ENCODE data around the gene SWT1. TPM values are rescaled to one million over a fixed set of nuclear protein-coding genes. Genes with fewer than 3 reads are reported as not detected.

SWT1 gene
- total RNA-seq, 1 experiment from 2014 or later, result 3.6 TPM

DNA sequence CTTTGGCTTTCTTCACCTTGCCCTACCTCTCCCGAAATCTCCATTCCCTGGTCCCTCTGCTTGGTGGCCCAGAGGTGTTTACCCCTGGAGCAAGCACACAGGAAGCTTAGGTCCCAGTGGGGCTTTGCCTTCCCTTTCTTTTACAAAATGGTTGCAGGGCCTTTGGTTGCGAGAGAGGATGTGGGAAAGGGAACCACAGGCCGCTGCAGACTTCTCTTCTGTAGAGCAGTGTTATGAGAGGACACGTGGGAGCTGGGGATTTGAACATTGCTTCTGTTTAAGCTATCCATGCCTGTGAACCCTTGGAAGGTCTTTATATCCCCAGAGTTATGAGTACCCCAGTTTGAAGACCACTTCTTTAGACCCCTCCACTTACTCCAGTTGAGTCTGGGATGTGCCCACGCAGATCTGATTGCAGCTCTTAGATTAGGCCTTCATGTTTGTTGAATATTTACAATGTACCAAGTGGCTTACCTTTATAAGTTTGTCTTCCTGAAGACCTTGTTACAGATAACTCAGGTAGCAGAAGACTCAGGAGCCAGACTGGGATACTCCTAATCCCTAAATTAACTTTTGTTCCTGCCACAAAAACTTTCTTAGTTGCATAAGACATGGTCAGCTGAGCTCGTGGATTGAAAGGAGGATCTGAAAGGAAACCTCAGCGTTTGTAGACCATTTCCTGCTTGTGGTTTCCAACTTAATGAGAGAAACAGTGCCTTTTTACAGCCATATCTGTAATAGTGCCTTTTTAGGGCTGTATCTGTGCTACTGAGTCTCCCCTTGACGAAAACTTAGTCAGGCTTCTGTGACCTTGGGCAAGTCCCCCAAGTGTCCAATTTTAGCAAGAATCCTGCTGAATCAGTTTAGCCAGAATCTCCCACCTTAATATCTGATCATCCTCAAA, 182.0 kb downstream of the SWT1 start:
- DNase-seq, result no peak
- H2AFZ ChIP-seq, result no peak overlapping the region
- ChIA-PET CTCF (no interaction called here), POLR2A (ENCODE audit: unreplicated experiment) (no interaction called here)
- no peak overlapping the region for H3K4me2 ChIP-seq
- H3K4me1 ChIP-seq (replicated peaks; ENCODE audit: insufficient read depth), result no peaks in the 10 kb centered on the region
- TF ChIP-seq EZH2 (IDR thresholded peaks at IDR 0.05; ENCODE audit: low read depth), result no peak
- TF ChIP-seq, protein P1, sequence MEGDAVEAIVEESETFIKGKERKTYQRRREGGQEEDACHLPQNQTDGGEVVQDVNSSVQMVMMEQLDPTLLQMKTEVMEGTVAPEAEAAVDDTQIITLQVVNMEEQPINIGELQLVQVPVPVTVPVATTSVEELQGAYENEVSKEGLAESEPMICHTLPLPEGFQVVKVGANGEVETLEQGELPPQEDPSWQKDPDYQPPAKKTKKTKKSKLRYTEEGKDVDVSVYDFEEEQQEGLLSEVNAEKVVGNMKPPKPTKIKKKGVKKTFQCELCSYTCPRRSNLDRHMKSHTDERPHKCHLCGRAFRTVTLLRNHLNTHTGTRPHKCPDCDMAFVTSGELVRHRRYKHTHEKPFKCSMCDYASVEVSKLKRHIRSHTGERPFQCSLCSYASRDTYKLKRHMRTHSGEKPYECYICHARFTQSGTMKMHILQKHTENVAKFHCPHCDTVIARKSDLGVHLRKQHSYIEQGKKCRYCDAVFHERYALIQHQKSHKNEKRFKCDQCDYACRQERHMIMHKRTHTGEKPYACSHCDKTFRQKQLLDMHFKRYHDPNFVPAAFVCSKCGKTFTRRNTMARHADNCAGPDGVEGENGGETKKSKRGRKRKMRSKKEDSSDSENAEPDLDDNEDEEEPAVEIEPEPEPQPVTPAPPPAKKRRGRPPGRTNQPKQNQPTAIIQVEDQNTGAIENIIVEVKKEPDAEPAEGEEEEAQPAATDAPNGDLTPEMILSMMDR (conservative IDR thresholded peaks at IDR 0.05), result no peak
- no peak overlapping the region for H3K27ac ChIP-seq
- H3K9me3 ChIP-seq (ENCODE audit: insufficient read depth, low read depth), result no peaks in the 10 kb centered on the region
- H4K20me1 ChIP-seq (ENCODE audit: insufficient read depth), result no peaks in the 10 kb centered on the region
- H3K36me3 ChIP-seq (ENCODE audit: low read depth), result no peaks in the 10 kb centered on the region
- H3K9me2 ChIP-seq (ENCODE audit: insufficient read depth), result no peaks in the 10 kb centered on the region
- H3K27me3 ChIP-seq (ENCODE audit: insufficient read depth, low read depth), result no peaks in the 10 kb centered on the region
- no peaks in the 10 kb centered on the region for H3F3A ChIP-seq (ENCODE audit: insufficient read depth, low read depth)
- H3K79me2 ChIP-seq (ENCODE audit: low read depth), result no peaks in the 10 kb centered on the region
- intact Hi-C loops (cut with micrococcal nuclease; ENCODE audit: unreplicated experiment), result no loop called here
- H3K4me3 ChIP-seq, result no peak overlapping the region
- no TSS peak for BruUV-seq (replicated peaks)

DNA sequence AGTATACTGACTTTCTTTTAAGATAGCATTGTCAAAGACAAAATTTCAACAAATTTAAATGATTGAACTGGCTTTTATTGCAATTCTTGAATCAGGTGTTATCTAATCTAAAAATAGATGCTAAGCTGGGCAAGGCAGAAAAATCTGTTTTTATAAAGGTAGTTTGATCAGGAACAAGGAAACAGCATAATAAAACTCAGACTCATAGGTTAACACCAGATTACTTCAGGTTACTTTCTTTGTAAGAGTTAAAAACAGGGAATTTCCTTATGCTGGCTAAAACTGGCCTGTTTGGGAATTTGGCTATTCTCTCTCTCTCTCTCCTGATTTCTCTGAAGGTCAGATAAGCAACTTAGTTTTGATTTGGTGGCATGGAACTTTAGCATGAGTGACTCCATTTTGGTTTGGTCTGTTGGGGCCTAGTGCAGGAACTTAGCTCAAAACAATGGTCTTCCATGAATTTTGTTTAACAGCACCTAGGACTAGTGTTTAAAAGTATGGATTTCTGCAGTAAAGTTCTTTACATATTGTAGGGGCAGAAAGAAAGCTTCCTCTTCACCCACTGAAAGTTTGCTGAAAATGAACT, 184.3 kb downstream of the SWT1 start:
- ChIA-PET POLR2A (ENCODE audit: unreplicated experiment) (no interaction called here), CTCF (no interaction called here)
- intact Hi-C loops (cut with micrococcal nuclease; ENCODE audit: unreplicated experiment), result no loop called here
- H3F3A ChIP-seq (ENCODE audit: insufficient read depth, low read depth), result no peaks in the 10 kb centered on the region
- DNase-seq, result no peak
- H4K20me1 ChIP-seq (ENCODE audit: insufficient read depth), result no peaks in the 10 kb centered on the region
- no peak for TF ChIP-seq EZH2 (IDR thresholded peaks at IDR 0.05; ENCODE audit: low read depth)
- TF ChIP-seq, protein P1 (conservative IDR thresholded peaks at IDR 0.05), result no peak
- no peaks in the 10 kb centered on the region for H3K9me2 ChIP-seq (ENCODE audit: insufficient read depth)
- no peaks in the 10 kb centered on the region for H3K27me3 ChIP-seq (ENCODE audit: insufficient read depth, low read depth)
- H3K36me3 ChIP-seq (ENCODE audit: low read depth), result no peaks in the 10 kb centered on the region
- no peaks in the 10 kb centered on the region for H3K79me2 ChIP-seq (ENCODE audit: low read depth)
- H3K4me2 ChIP-seq, result no peak overlapping the region
- H3K4me3 ChIP-seq, result no peak overlapping the region
- BruUV-seq (replicated peaks), result no TSS peak
- no peak overlapping the region for H2AFZ ChIP-seq
- no peak overlapping the region for H3K27ac ChIP-seq
- no peaks in the 10 kb centered on the region for H3K4me1 ChIP-seq (replicated peaks; ENCODE audit: insufficient read depth)
- no peaks in the 10 kb centered on the region for H3K9me3 ChIP-seq (ENCODE audit: insufficient read depth, low read depth)

Other genes starting within 250 kb of the SWT1 start
- gene NIBAN1, start 182.7 kb upstream of the SWT1 start, total RNA-seq (2021), result 29.3 and 31.5 TPM in 2 replicates
- 18.3 and 26.2 TPM in 2 replicates for gene RNF2, start 111.6 kb upstream of the SWT1 start, total RNA-seq (2021)
- 16.9 and 18.3 TPM in 2 replicates for gene TRMT1L, start 214 bp upstream of the SWT1 start, total RNA-seq (2021)
- 38.8 and 44.3 TPM in 2 replicates for gene IVNS1ABP, start 160.1 kb downstream of the SWT1 start, total RNA-seq (2021)